ENCODE data around the gene MAN1A1. TPM values are rescaled to one million over a fixed set of nuclear protein-coding genes. Genes with fewer than 3 reads are reported as not detected.

Gene MAN1A1
- total RNA-seq, 2 donors from 2014 or later: 17.9 to 27.9 TPM

DNA sequence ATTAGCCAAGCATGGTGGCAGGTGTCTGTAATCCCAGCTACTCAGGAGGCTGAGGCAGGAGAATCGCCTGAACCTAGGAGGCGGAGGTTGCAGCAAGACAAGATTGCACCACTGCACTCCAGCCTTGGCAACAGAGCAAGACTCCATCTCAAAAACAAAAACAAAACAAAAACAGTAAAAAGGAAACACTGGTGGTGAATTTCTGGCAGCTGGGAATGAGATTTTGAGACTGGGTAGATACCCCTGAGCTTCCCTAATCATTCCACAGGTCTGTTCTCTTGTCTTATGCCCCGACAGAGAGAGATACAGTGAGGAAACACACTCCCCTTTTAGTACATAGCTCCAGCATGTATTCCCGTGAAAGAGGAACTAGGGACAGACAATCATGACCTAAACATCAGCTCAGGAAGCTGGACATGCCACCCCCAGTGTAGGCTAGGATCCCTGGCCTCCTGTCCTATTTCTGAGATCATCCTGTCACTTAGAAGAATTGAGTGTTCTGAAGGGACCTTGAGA lies 9.6 kb downstream of the MAN1A1 start:
- intact Hi-C loops (cut with DNase I): loop anchor here (10.0 kb wide), 1 partner anchor 635 kb away; no protein-coding TSS in a partner anchor
- TF ChIP-seq POLR2A (IDR thresholded peaks at IDR 0.05) (no peak), POLR2AphosphoS5 (IDR thresholded peaks at IDR 0.05) (no peak)
- TF ChIP-seq, protein P1, sequence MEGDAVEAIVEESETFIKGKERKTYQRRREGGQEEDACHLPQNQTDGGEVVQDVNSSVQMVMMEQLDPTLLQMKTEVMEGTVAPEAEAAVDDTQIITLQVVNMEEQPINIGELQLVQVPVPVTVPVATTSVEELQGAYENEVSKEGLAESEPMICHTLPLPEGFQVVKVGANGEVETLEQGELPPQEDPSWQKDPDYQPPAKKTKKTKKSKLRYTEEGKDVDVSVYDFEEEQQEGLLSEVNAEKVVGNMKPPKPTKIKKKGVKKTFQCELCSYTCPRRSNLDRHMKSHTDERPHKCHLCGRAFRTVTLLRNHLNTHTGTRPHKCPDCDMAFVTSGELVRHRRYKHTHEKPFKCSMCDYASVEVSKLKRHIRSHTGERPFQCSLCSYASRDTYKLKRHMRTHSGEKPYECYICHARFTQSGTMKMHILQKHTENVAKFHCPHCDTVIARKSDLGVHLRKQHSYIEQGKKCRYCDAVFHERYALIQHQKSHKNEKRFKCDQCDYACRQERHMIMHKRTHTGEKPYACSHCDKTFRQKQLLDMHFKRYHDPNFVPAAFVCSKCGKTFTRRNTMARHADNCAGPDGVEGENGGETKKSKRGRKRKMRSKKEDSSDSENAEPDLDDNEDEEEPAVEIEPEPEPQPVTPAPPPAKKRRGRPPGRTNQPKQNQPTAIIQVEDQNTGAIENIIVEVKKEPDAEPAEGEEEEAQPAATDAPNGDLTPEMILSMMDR (IDR thresholded peaks at IDR 0.05): no peak
- no peak overlapping the region for H3K4me3 ChIP-seq
- no peak overlapping the region for H3K27ac ChIP-seq
- no peaks in the 10 kb centered on the region for H3K36me3 ChIP-seq
- no peaks in the 10 kb centered on the region for H3K9me3 ChIP-seq
- H3K4me1 ChIP-seq (replicated peaks): no peaks in the 10 kb centered on the region
- H3K27me3 ChIP-seq (replicated peaks; ENCODE audit: insufficient read depth): no peaks in the 10 kb centered on the region
- no peak for DNase-seq (ENCODE audit: low spot score)
- 78% methylated on average over 4 of the region's 4 CpGs for WGBS

DNA sequence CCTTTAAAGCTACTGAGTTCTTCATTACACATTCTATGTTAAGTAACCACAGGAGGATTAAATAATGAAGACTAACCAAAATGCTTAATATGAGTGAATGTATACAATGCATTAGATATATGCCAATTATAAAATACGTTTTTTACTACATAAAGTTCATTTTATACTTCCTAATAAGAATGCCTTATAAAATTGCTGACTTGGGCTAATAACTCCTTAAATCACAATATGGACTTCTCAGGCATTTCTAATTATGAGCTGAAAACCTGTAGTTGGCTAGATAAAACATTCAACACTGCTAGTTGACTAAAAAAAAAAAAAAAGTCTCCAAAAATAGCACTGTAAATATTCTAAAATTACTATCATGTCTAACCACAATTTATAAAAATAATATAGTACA lies 11.8 kb downstream of the MAN1A1 start:
- no peaks in the 10 kb centered on the region for H3K4me1 ChIP-seq (replicated peaks)
- TF ChIP-seq POLR2AphosphoS5 (IDR thresholded peaks at IDR 0.05) (no peak), POLR2A (IDR thresholded peaks at IDR 0.05) (no peak)
- TF ChIP-seq, protein P1 (IDR thresholded peaks at IDR 0.05): no peak
- DNase-seq (ENCODE audit: low spot score): no peak
- H3K4me3 ChIP-seq: no peak overlapping the region
- no peak overlapping the region for H3K27ac ChIP-seq
- H3K9me3 ChIP-seq: no peaks in the 10 kb centered on the region
- intact Hi-C loops (cut with DNase I): no loop called here
- 71% methylated on average over 1 of the region's 1 CpG for WGBS
- H3K27me3 ChIP-seq (replicated peaks; ENCODE audit: insufficient read depth): no peaks in the 10 kb centered on the region
- no peaks in the 10 kb centered on the region for H3K36me3 ChIP-seq

DNA sequence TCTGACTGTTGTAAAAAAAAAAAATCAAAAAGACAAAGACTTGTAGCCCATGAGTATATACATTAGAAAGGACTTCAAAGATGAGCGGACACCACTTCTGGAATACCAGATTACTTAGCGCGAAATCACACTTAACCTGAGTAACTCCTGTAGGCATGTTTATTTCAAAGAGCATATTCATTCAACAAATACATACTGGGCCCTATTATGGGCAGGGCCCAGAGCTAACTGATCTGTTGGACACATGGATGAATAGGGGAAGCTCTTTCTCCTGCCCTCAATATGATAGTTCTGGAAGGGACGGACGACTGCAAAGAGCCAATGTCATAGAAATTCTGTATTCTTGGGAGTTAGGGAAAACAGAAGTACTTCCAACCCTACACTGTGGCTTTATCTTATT lies 12.3 kb downstream of the MAN1A1 start:
- 94% methylated on average over 5 of the region's 5 CpGs for WGBS
- no peak for TF ChIP-seq POLR2A (IDR thresholded peaks at IDR 0.05)
- no peak for TF ChIP-seq POLR2AphosphoS5 (IDR thresholded peaks at IDR 0.05)
- TF ChIP-seq, protein P1 (IDR thresholded peaks at IDR 0.05): no peak
- H3K27ac ChIP-seq: no peak overlapping the region
- intact Hi-C loops (cut with DNase I): no loop called here
- H3K36me3 ChIP-seq: no peaks in the 10 kb centered on the region
- H3K9me3 ChIP-seq: no peaks in the 10 kb centered on the region
- H3K27me3 ChIP-seq (replicated peaks; ENCODE audit: insufficient read depth): no peaks in the 10 kb centered on the region
- H3K4me3 ChIP-seq: no peak overlapping the region
- no peaks in the 10 kb centered on the region for H3K4me1 ChIP-seq (replicated peaks)
- no peak for DNase-seq (ENCODE audit: low spot score)

DNA sequence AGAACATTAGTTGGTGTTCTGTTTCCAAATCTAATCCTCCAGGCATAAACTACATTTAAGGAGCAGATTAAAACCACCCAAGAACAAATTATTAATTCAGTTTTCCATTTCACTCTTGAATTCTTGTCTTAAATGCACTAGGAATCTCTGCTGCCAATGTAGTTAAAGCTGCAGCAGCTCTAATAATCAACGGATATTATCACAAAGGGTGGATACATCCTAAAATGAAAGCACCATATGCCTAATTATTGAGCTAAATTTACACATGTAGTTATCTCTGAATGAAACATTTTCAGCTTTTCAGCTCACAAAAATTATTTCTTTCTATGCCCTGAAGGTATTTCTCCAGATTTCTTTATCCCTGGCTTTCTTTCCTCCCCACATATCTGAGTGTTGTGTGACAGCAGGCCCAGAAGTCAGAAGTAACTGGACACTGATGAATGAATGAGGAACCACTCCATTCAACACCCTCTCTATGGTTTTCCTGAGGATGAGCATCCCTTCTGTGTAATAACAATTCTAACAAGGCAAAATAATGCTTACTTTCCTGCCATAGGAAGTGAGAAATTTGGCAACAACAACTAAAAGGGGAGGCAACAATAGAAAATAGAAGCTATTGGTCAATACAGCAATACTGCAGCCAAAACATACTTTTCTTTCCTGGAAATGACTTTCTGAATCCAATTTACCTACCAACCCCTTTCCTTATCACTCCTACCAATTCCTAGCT lies 14.9 kb downstream of the MAN1A1 start:
- H3K4me1 ChIP-seq (replicated peaks): no peaks in the 10 kb centered on the region

More for the DNA sequence above, 14.9 kb downstream of the MAN1A1 start:
- H3K9me3 ChIP-seq: no peaks in the 10 kb centered on the region
- H3K4me3 ChIP-seq: no peak overlapping the region
- DNase-seq (ENCODE audit: low spot score): no peak
- H3K36me3 ChIP-seq: no peaks in the 10 kb centered on the region
- WGBS: 31% methylated on average over 1 of the region's 1 CpG
- intact Hi-C loops (cut with DNase I): no loop called here
- H3K27me3 ChIP-seq (replicated peaks; ENCODE audit: insufficient read depth): no peaks in the 10 kb centered on the region
- H3K27ac ChIP-seq: no peak overlapping the region
- no peak for TF ChIP-seq POLR2A (IDR thresholded peaks at IDR 0.05)
- no peak for TF ChIP-seq POLR2AphosphoS5 (IDR thresholded peaks at IDR 0.05)
- TF ChIP-seq, protein P1 (IDR thresholded peaks at IDR 0.05): no peak

All from prostate gland (tissue), 2 donors.